IPS DF 6.9 (cell line): ENCODE results near the gene C11orf16.
"Not testable (repeated sequence)": the region's sequence is repeated elsewhere in the genome, so short reads cannot be mapped to it uniquely, and the experiment has no call there.

Source experiments
- DNase-seq: peaks from one replicate; pipeline ENCODE4 v3.0.0-alpha.2; 2013; ENCODE audit warnings: low read depth, low spot score
- H3K27ac ChIP-seq: one replicate; pipeline ENCODE4 v1.5.1; 2013; ENCODE audit warnings: low read length, control low read depth
- H3K27me3 ChIP-seq: 2 replicates; pipeline ENCODE4 v1.6.1; 2013; ENCODE audit warnings: mild to moderate bottlenecking, low read length; ENCODE audit not compliant: control insufficient read depth, insufficient read depth
- H3K36me3 ChIP-seq: 2 replicates; pipeline ENCODE4 v1.6.1; 2013; ENCODE audit warnings: low read length; ENCODE audit not compliant: control insufficient read depth, insufficient read depth
- H3K4me1 ChIP-seq: 2 replicates; pipeline ENCODE4 v1.6.1; 2013; ENCODE audit warnings: low read length; ENCODE audit not compliant: control insufficient read depth, insufficient read depth
- H3K4me3 ChIP-seq: 2 replicates; pipeline ENCODE4 v1.5.1; 2013; ENCODE audit warnings: mild to moderate bottlenecking, low read length
- H3K9me3 ChIP-seq: 2 replicates; pipeline ENCODE4 v1.6.1; 2013; ENCODE audit warnings: low read length, inconsistent platforms; ENCODE audit not compliant: control insufficient read depth, insufficient read depth
- WGBS: extraction: QIAGEN DNeasy Blood & Tissue Kit; methylation state at CpG from one replicate; pipeline ENCODE4 v1.1.7; 2013; ENCODE audit warnings: mixed read lengths, missing lambda C conversion rate; ENCODE audit not compliant: insufficient read length, insufficient coverage; 5-methylcytosine and 5-hydroxymethylcytosine counted together

The C11orf16 gene

GRCh38 chr11:8935789-8936188, 3.0 kb upstream of the C11orf16 start:
- H3K36me3 ChIP-seq, H3K4me1 ChIP-seq, H3K27me3 ChIP-seq, H3K9me3 ChIP-seq, DNase-seq, H3K4me3 ChIP-seq, H3K27ac ChIP-seq: not testable (repeated sequence)
- no CpG with 5 or more reads among the region's 2 CpGs for WGBS

- WGBS = no CpG with 5 or more reads among the region's 14 CpGs
- H3K4me1 ChIP-seq = peaks cover 2% of the 10 kb centered on the region; the same call in 1 of the 2 replicates
- H3K27me3 ChIP-seq = no peaks in the 10 kb centered on the region
- H3K4me3 ChIP-seq = no peak overlapping the region
- H3K36me3 ChIP-seq = no peaks in the 10 kb centered on the region
- H3K27ac ChIP-seq = no peak overlapping the region
- no peak for DNase-seq
- H3K9me3 ChIP-seq = no peaks in the 10 kb centered on the region
These were observed 2.2 kb upstream of the C11orf16 start for GRCh38 chr11:8934742-8935488.

GRCh38 chr11:8933931-8934330, 1.2 kb upstream of the C11orf16 start:
- Histone ChIP-seq H3K4me3 (no peak overlapping the region), H3K4me1 (peaks cover 2% of the 10 kb centered on the region; the same call in 1 of the 2 replicates), H3K9me3 (no peaks in the 10 kb centered on the region), H3K36me3 (no peaks in the 10 kb centered on the region), H3K27me3 (no peaks in the 10 kb centered on the region), H3K27ac (no peak overlapping the region)
- DNase-seq = no peak
- WGBS = no CpG with 5 or more reads among the region's 6 CpGs

- Histone ChIP-seq H3K27me3 (no peaks in the 10 kb centered on the region), H3K4me3 (no peak overlapping the region), H3K36me3 (no peaks in the 10 kb centered on the region), H3K27ac (no peak overlapping the region), H3K9me3 (no peaks in the 10 kb centered on the region), H3K4me1 (peaks cover 2% of the 10 kb centered on the region; the same call in 1 of the 2 replicates)
- WGBS = no CpG with 5 or more reads among the region's 12 CpGs
- DNase-seq = no peak
These were observed 2.1 kb downstream of the C11orf16 start for GRCh38 chr11:8930456-8931175.

GRCh38 chr11:8928981-8929615, 3.6 kb downstream of the C11orf16 start:
- WGBS = no CpG with 5 or more reads among the region's 9 CpGs
- DNase-seq = no peak
- Histone ChIP-seq H3K36me3 (no peaks in the 10 kb centered on the region), H3K9me3 (no peaks in the 10 kb centered on the region), H3K4me3 (no peak overlapping the region), H3K4me1 (peaks cover 2% of the 10 kb centered on the region; the same call in 1 of the 2 replicates), H3K27ac (no peak overlapping the region), H3K27me3 (no peaks in the 10 kb centered on the region)

- H3K4me1 ChIP-seq = peaks cover 2% of the 10 kb centered on the region; the same call in 1 of the 2 replicates
- WGBS = no CpG with 5 or more reads among the region's 4 CpGs
- H3K36me3 ChIP-seq = no peaks in the 10 kb centered on the region
These were observed 4.5 kb downstream of the C11orf16 start for GRCh38 chr11:8928205-8928604.

GRCh38 chr11:8927233-8927632, 5.5 kb downstream of the C11orf16 start:
- Histone ChIP-seq H3K36me3 (no peaks in the 10 kb centered on the region), H3K4me1 (no peaks in the 10 kb centered on the region), H3K27me3 (no peaks in the 10 kb centered on the region), H3K4me3 (no peak overlapping the region), H3K27ac (no peak overlapping the region), H3K9me3 (no peaks in the 10 kb centered on the region)
- DNase-seq = no peak
- WGBS = no CpG with 5 or more reads among the region's 5 CpGs

More at GRCh38 chr11:8928205-8928604, 4.5 kb downstream of the C11orf16 start:
- H3K9me3 ChIP-seq = no peaks in the 10 kb centered on the region
- H3K27ac ChIP-seq = no peak overlapping the region
- DNase-seq = no peak
- no peaks in the 10 kb centered on the region for H3K27me3 ChIP-seq
- no peak overlapping the region for H3K4me3 ChIP-seq

- Histone ChIP-seq H3K36me3 (no peaks in the 10 kb centered on the region), H3K4me1 (no peaks in the 10 kb centered on the region), H3K27me3 (no peaks in the 10 kb centered on the region), H3K27ac (no peak overlapping the region), H3K9me3 (no peaks in the 10 kb centered on the region), H3K4me3 (no peak overlapping the region)
- WGBS = no CpG with 5 or more reads among the region's 5 CpGs
- DNase-seq = no peak
These were observed 6.5 kb downstream of the C11orf16 start for GRCh38 chr11:8926236-8926635.

- H3K27me3 ChIP-seq = no peaks in the 10 kb centered on the region
- H3K4me3 ChIP-seq = no peak overlapping the region
- WGBS = no CpG with 5 or more reads among the region's 5 CpGs
- no peaks in the 10 kb centered on the region for H3K4me1 ChIP-seq
- DNase-seq = no peak
- H3K36me3 ChIP-seq = no peaks in the 10 kb centered on the region
- H3K27ac ChIP-seq = no peak overlapping the region
- H3K9me3 ChIP-seq = no peaks in the 10 kb centered on the region
These were observed 7.0 kb downstream of the C11orf16 start for GRCh38 chr11:8925711-8926110.

GRCh38 chr11:8922691-8923090, 10.1 kb downstream of the C11orf16 start:
- no CpG with 5 or more reads among the region's 5 CpGs for WGBS
- no peaks in the 10 kb centered on the region for H3K27me3 ChIP-seq
- H3K36me3 ChIP-seq = no peaks in the 10 kb centered on the region
- H3K4me3 ChIP-seq = no peak overlapping the region
- H3K27ac ChIP-seq = no peak overlapping the region
- no peaks in the 10 kb centered on the region for H3K4me1 ChIP-seq
- H3K9me3 ChIP-seq = no peaks in the 10 kb centered on the region
- no peak for DNase-seq
